LNCaP clone FGC (cell line): Measurements from ENCODE around the gene GPC1.

Source experiments
- DNase-seq: peaks from one replicate; pipeline ENCODE4 v3.0.0-alpha.2; 2011; ENCODE audit warnings: low read depth
- H3K4me3 ChIP-seq: 2 replicates; pipeline ENCODE4 v1.5.1; 2011; ENCODE audit warnings: mild to moderate bottlenecking, low read depth, low read length, control low read depth
- TF ChIP-seq, protein P1 (sequence below): IDR thresholded peaks from 2 replicates; pipeline ENCODE4 v1.5.1; 2012; ENCODE audit warnings: mild to moderate bottlenecking; ENCODE audit not compliant: control insufficient read depth, insufficient read depth; ENCODE audit errors: extremely low read depth

GPC1 gene

DNA sequence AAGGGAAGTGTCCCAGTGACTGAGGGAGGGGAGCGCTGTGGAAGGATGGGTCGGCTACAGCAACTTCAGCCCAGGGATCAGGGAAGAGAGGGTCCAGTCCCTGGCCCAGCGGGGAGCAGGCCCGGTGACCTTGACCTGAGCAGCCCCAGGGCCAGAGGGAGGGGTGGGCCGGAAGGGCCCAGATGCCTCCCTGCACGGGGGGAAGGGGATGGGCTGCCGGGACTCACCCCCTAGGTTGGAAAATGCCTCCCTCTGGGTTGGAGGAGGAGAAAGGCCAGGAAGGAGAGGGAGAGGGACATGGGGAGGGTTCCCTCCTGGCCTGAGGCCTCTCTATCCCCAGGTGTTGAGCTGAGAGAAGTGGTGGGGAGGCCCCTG is 19.8 kb downstream of the GPC1 start:
- no peak for DNase-seq
- no peak overlapping the region for H3K4me3 ChIP-seq
- TF ChIP-seq, protein P1, sequence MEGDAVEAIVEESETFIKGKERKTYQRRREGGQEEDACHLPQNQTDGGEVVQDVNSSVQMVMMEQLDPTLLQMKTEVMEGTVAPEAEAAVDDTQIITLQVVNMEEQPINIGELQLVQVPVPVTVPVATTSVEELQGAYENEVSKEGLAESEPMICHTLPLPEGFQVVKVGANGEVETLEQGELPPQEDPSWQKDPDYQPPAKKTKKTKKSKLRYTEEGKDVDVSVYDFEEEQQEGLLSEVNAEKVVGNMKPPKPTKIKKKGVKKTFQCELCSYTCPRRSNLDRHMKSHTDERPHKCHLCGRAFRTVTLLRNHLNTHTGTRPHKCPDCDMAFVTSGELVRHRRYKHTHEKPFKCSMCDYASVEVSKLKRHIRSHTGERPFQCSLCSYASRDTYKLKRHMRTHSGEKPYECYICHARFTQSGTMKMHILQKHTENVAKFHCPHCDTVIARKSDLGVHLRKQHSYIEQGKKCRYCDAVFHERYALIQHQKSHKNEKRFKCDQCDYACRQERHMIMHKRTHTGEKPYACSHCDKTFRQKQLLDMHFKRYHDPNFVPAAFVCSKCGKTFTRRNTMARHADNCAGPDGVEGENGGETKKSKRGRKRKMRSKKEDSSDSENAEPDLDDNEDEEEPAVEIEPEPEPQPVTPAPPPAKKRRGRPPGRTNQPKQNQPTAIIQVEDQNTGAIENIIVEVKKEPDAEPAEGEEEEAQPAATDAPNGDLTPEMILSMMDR, result no peak

DNA sequence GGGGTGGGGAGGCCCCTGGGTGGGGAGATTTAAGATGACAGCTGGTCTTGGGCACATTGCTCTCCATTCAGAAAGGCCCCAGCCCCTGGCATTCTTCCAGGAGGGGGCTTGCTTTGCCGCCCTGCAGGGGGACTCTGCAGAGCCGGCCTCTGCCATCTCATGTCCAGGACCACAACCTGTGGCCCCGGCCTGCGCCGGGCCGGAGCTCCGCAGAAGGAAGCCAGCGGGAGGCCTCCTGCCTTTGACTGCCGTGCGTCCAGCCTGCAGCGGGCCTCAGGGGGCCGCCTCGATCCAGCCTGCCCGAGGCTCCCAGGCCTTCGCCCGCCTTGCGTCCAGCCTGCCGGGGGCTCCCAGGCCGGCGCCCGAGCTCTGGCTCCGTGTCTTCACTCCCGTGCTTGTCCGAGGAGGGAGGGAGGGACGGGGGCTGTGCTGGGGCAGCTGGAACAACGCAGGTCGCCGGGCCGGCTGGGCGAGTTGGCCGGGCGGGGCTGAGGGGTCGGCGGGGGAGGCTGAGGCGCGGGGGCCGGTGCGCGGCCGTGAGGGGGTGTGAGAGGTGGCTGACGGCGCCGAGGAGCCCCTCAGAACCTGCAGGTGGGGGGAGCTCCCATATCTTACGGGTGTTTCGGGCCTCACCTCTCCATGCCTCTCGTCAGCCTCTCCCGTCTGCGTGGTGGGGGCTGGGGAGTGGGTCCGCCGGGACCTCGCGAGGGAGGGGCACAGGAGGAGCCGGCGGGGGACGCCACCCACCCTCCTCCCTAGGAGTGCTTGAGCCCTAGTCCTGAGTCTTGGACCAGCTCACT is 20.4 kb downstream of the GPC1 start:
- TF ChIP-seq, protein P1, result no peak
- peak overlapping the region; percentile 25 for H3K4me3 ChIP-seq
- DNase-seq, result no peak

DNA sequence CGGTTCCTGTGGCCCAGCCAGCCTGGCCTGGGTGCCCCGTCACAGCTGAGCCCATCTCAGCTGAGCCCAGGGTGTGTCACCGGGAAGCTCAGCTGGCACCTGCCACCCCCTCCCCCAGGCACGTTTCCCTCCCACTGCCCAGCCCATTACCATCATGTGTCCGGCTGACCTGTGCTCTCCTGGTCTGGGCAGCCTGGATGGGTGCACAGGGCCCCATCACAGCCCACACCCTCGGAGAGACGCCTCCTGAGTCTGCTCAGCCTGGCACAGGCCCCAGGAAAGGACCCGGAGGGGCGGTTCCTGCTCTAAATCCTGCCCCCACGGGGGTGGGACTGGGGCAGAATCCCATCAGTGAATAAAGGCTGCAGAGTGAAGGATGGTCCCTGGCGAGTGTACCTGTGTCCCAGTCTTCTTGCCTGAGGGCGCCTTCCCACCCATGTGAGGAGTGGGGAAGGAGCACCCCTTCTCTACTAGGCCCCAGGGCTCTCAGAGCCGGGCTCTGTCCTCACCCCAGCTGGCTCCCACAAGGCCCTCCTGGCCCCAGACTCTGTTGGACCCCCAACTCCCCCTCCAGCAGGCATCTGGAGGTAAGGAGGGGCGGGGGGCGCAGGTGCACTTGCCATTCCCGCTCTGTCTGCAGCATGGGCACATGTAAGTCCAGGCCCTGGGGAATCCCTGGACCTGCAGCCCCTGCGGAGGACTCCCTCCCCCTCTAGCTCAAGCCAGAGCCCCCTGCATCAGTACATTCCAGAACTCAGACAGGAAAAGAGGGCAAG is 21.2 kb downstream of the GPC1 start:
- peak overlapping the region; percentile 15; the same call in 1 of the 2 replicates for H3K4me3 ChIP-seq
- TF ChIP-seq, protein P1, result no peak
- no peak for DNase-seq

DNA sequence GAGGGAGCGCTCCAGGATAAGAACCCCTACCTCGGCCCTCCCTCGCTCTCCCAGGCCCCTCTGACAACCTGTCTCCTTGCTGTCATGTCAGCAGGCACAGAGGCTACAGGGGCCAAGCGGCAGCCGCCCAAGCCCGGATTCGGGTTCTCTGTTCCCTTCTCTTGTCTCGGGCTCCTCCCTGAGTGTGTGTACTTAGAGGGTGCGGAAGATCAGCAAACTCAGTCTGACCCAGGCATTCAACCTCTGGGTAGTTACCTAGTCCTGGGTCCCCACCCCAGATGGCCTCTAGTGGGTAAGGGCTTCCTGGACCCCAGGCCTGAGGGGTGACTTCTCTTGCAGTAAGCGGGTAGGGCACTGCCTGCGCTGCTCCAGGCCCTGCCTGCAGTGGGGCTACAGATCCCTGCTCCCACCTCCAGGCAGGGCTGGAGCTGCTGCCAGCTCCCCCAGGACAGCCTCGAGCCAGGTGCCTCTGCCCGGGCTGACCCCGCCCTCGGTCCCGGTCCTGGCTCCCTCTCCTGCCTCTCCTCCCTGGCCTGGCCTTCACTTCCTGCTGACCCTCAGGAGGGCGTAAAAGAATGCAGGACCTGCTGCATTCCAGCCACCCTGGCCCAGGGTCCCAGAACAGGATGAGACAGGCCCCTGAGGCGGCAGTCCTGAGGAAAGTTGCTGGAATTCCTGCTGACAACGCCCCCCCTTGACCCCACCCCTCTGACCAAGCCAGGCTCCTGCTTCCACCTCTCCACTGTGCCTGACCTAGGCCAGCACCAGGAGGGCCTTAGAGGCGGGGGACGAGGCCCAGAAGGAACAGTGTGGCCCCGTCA is 22.0 kb downstream of the GPC1 start:
- H3K4me3 ChIP-seq, result no peak overlapping the region
- DNase-seq, result no peak
- TF ChIP-seq, protein P1, result no peak

DNA sequence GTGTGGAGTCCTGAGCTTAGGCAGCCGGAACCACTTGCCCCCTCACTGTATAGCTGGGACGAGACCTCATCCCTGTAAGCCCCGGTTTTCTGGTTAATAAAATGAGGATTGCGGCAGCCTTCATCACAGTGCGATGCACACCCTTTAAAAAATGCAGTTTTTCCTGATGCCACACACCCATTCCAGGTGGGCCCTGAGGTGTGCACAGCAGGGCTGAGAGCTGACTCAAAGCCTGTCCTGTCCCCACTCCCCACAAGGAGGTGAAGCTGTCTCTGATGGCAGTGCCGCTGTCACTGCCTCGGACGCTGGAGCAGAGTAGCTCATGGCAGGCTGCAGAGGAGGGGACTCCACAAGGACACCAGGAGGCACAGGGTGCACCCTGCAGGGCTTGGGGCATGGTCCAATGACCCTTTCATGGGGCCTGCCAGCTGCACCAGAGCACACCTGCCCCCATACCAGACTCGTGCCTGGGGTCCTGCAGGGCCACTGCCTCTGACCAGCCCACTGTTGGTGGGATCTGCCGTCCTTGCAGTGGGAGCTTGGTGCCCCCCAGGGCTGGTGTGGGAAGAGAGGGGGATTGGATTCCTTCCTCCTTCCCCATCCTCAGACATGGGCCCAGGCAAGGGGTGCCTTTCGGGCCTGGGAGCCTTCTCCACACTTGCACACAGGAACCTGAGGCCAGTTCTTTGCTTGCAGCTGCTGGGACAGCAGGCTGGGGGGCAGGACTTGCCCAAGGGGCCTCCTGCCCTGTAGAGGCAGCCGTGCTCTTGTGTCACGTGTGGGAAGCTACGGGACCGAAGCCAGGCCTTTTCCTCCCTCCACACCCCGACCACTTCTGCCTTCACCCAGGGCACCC is 22.8 kb downstream of the GPC1 start:
- H3K4me3 ChIP-seq, result no peak overlapping the region
- no peak for DNase-seq
- TF ChIP-seq, protein P1, result no peak

DNA sequence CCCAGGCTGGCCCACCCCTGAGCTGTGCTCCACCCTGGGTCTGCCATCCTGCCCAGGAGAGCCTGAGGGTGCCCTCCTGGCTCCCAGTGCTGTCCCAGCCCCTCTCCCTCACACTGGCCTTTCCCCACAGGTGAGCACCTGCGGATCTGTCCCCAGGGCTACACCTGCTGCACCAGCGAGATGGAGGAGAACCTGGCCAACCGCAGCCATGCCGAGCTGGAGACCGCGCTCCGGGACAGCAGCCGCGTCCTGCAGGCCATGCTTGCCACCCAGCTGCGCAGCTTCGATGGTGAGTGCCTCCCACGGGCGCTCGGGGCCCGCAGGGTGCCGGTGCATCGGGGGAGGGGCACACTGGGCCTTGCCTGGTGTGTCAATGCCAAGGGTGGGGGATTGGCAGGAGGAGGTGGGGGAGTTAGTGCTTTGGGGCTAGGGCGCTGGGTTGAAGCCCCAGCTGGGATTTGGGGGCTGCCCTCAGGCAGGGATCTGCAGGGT is 23.5 kb downstream of the GPC1 start:
- no peak overlapping the region for H3K4me3 ChIP-seq
- DNase-seq, result no peak
- TF ChIP-seq, protein P1, result no peak
